ENCODE results near the gene MOB1B.

GRCh38 chr4:70863099-70863790 lies 38.9 kb upstream of the MOB1B start:
- no peak for TF ChIP-seq BCL3 (IDR thresholded peaks at IDR 0.05; ENCODE audit: borderline replicate concordance, insufficient read depth, low read depth, low read length, poor library complexity, severe bottlenecking)
- peak; percentile 84 for TF ChIP-seq TCF7 (IDR thresholded peaks at IDR 0.05; ENCODE audit: borderline replicate concordance)
- no peak for TF ChIP-seq EZH2 (IDR thresholded peaks at IDR 0.05; ENCODE audit: borderline replicate concordance, control insufficient read depth, low read depth, low read length)
- no peak for TF ChIP-seq ZBED1 (IDR thresholded peaks at IDR 0.05; ENCODE audit: borderline replicate concordance)
- TF ChIP-seq RFX5 (IDR thresholded peaks at IDR 0.05; ENCODE audit: low read depth, low read length): no peak
